Ammon's horn (tissue), 1 donor: ENCODE data around the gene PDE4D.
A peak's percentile ranks its signal among the peaks of the same experiment; 100 is the strongest.
"Not testable (repeated sequence)": the region's sequence is repeated elsewhere in the genome, so short reads cannot be mapped to it uniquely, and the experiment has no call there.

Experiments
- DNase-seq: peaks from one replicate; pipeline ENCODE4 v3.0.0-alpha.2; 2016; ENCODE audit warnings: low spot score

PDE4D gene

GRCh38 chr5:59003641-59004040 is 889.9 kb downstream of the PDE4D start:
- DNase-seq, result no peak

- DNase-seq, result no peak
Measured at GRCh38 chr5:59003124-59003523, 890.4 kb downstream of the PDE4D start.

GRCh38 chr5:59002162-59002825 is 891.2 kb downstream of the PDE4D start:
- DNase-seq, result no peak

GRCh38 chr5:59001716-59002115 is 891.8 kb downstream of the PDE4D start:
- no peak for DNase-seq

GRCh38 chr5:59001154-59001553 is 892.4 kb downstream of the PDE4D start:
- no peak for DNase-seq

GRCh38 chr5:59000211-59000610 is 893.3 kb downstream of the PDE4D start:
- DNase-seq, result no peak

- DNase-seq, result peak; percentile 79
Measured at GRCh38 chr5:58999804-59000203, 893.7 kb downstream of the PDE4D start.

GRCh38 chr5:58998544-58998943 is 895.0 kb downstream of the PDE4D start:
- DNase-seq, result no peak

- not testable (repeated sequence) for DNase-seq
Measured at GRCh38 chr5:58995779-58996178, 897.7 kb downstream of the PDE4D start.

GRCh38 chr5:58993461-58993860 is 900.1 kb downstream of the PDE4D start:
- DNase-seq, result no peak

- DNase-seq, result no peak
Measured at GRCh38 chr5:58988938-58989337, 904.6 kb downstream of the PDE4D start.

GRCh38 chr5:58987193-58987592 is 906.3 kb downstream of the PDE4D start:
- no peak for DNase-seq

- no peak for DNase-seq
Measured at GRCh38 chr5:58986281-58986680, 907.2 kb downstream of the PDE4D start.

- DNase-seq, result no peak
Measured at GRCh38 chr5:58985759-58986158, 907.8 kb downstream of the PDE4D start.

GRCh38 chr5:58985311-58985710 is 908.2 kb downstream of the PDE4D start:
- DNase-seq, result no peak

- no peak for DNase-seq
Measured at GRCh38 chr5:58983526-58984452, 909.7 kb downstream of the PDE4D start.

GRCh38 chr5:58980890-58981289 is 912.6 kb downstream of the PDE4D start:
- DNase-seq, result no peak

- DNase-seq, result no peak
Measured at GRCh38 chr5:58979090-58979489, 914.4 kb downstream of the PDE4D start.

- DNase-seq, result no peak
Measured at GRCh38 chr5:58974601-58975000, 918.9 kb downstream of the PDE4D start.

- DNase-seq, result no peak
Measured at GRCh38 chr5:58974083-58974482, 919.4 kb downstream of the PDE4D start.

- DNase-seq, result no peak
Measured at GRCh38 chr5:58972301-58972700, 921.2 kb downstream of the PDE4D start.

GRCh38 chr5:58970766-58971165 is 922.8 kb downstream of the PDE4D start:
- DNase-seq, result no peak

- no peak for DNase-seq
Measured at GRCh38 chr5:58969795-58970194, 923.7 kb downstream of the PDE4D start.
